Measurements from ENCODE around the gene ARCN1. TPM values are rescaled to one million over a fixed set of nuclear protein-coding genes. Genes with fewer than 3 reads are reported as not detected.

Gene ARCN1
- total and polyA plus RNA-seq, 11 donors: 53.1 to 127 (median 99.6) TPM

DNA sequence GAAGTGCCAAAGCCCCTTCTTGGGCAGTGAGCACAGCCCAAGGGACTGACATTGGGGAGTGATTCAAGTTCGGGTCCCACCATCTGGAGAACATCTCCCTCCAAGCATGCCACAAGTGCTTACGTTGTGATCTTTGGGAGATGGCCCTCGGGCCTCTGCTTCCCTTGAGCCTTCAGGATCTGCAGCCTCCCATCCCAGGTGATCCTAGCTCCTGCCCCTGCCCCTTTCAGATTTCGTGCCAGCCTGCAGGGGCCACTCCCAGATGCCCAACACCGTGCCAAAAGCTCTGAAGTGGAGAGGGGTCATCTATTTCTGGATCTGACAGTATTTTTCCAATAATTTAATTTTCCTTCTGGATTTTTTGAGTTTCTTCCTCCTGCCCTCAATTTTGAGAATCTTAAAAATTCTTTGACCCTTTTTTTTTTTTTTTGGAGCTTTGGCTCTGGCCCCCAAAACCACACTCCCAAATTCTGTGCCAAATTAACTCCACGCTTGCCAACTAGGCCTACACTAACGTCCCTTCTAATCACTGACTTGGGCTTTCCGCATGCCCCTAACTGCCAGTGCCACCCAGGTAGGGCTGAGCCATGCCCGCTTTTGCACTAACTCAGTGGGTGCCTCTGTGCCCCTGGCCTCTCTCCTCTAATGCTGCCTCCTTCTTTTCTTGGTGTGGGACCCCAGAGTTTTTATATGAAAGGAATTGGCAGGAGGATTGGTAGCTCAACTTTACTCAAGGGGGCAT, 60.5 kb downstream of the ARCN1 start:
- DNase-seq: no peak
- H3K9me3 ChIP-seq: no peaks in the 10 kb centered on the region
- H3K27ac ChIP-seq: peak overlapping the region in 4 of 12 donors; percentile 20 to 86 (median 74)
- no peak for TF ChIP-seq POLR2A (IDR thresholded peaks at IDR 0.05)
- TF ChIP-seq CTCF (IDR thresholded peaks at IDR 0.05): no peak
- intact Hi-C loops (cut with DNase I): no loop called here
- H3K4me3 ChIP-seq: no peak overlapping the region
- peaks cover 0 to 97% (median 63%) of the 10 kb centered on the region in 12 donors for H3K4me1 ChIP-seq
- no peak for ATAC-seq
- 63 to 81% (median 71%) methylated on average over 9 of the region's 9 CpGs for WGBS, 4 donors
- H3K27me3 ChIP-seq: no peaks in the 10 kb centered on the region
- H3K36me3 ChIP-seq: peaks cover 8 to 100% (median 84%) of the 10 kb centered on the region in 9 donors

GRCh38 chr11:118633319-118633690, 61.1 kb downstream of the ARCN1 start:
- intact Hi-C loops (cut with DNase I): no loop called here
- peak overlapping the region in 6 of 12 donors; percentile 20 to 86 (median 74) for H3K27ac ChIP-seq

DNA sequence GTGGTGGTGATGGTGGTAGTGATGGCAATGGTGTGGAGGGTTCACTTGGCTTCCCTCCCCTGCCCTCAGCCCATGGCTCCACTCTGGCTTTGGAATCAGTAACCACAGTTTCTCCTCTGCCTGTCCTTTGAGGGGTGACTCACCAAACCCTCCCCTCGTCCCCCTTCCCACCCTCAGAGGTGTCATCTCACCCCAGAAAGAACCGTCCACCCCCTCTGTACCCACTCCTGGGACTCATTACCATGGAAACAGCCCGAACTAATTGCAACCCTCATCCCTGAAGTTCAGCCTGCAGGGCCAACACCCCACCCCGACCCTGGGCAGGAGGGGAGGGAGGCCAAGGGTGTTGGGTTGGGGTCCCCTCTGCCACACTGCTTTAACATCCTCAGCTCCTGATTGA, 61.8 kb downstream of the ARCN1 start:
- H3K4me3 ChIP-seq: peak overlapping the region in 1 of 12 donors; percentile 22
- H3K27ac ChIP-seq: peak overlapping the region in 10 of 12 donors; percentile 3 to 86 (median 72)
- no peaks in the 10 kb centered on the region for H3K27me3 ChIP-seq
- intact Hi-C loops (cut with DNase I): no loop called here
- no peaks in the 10 kb centered on the region for H3K9me3 ChIP-seq
- ATAC-seq (peak in 1 of 4 donors; percentile 2), DNase-seq (no peak)
- H3K36me3 ChIP-seq: peaks cover 3 to 100% (median 84%) of the 10 kb centered on the region in 9 donors
- peaks cover 0 to 88% (median 51%) of the 10 kb centered on the region in 12 donors for H3K4me1 ChIP-seq
- no peak for TF ChIP-seq CTCF (IDR thresholded peaks at IDR 0.05)
- TF ChIP-seq POLR2A (IDR thresholded peaks at IDR 0.05): no peak
- 51 to 80% (median 62%) methylated on average over 4 of the region's 4 CpGs for WGBS, 4 donors

More at GRCh38 chr11:118633319-118633690, 61.1 kb downstream of the ARCN1 start:
- no peak for DNase-seq
- TF ChIP-seq POLR2A (IDR thresholded peaks at IDR 0.05) (no peak), CTCF (IDR thresholded peaks at IDR 0.05) (no peak)
- ATAC-seq: no peak
- peaks cover 6 to 100% (median 84%) of the 10 kb centered on the region in 9 donors for H3K36me3 ChIP-seq
- peaks cover 0 to 95% (median 57%) of the 10 kb centered on the region in 12 donors for H3K4me1 ChIP-seq
- H3K9me3 ChIP-seq: no peaks in the 10 kb centered on the region
- H3K4me3 ChIP-seq: no peak overlapping the region
- WGBS, 4 donors: 88 to 100% (median 92%) methylated on average over 1 of the region's 1 CpG
- H3K27me3 ChIP-seq: no peaks in the 10 kb centered on the region

- WGBS, 4 donors: 25 to 32% (median 29%) methylated on average over 30 to 41 of the region's 41 CpGs
- Histone ChIP-seq H3K36me3 (peaks cover 3 to 100% (median 82%) of the 10 kb centered on the region in 9 donors), H3K27me3 (no peaks in the 10 kb centered on the region), H3K4me3 (peak overlapping the region in 7 of 12 donors; percentile 12 to 32 (median 22)), H3K27ac (peak overlapping the region in 11 of 12 donors; percentile 4 to 86 (median 71)), H3K4me1 (peaks cover 0 to 88% (median 48%) of the 10 kb centered on the region in 12 donors), H3K9me3 (no peaks in the 10 kb centered on the region)
- intact Hi-C loops (cut with DNase I): no loop called here
- ATAC-seq (peak; percentile 81 to 90 (median 82)), DNase-seq (peak; percentile 81 to 90 (median 86))
- TF ChIP-seq CTCF (IDR thresholded peaks at IDR 0.05) (peak in 7 of 12 donors; percentile 7 to 47 (median 30)), POLR2A (IDR thresholded peaks at IDR 0.05) (no peak)
Observed at GRCh38 chr11:118634431-118635236, 62.4 kb downstream of the ARCN1 start.
